IPS-18c (cell line): Measurements from ENCODE around the gene XYLT1.
"Not testable (repeated sequence)": the region's sequence is repeated elsewhere in the genome, so short reads cannot be mapped to it uniquely, and the experiment has no call there.

Experiments
- H3K4me3 ChIP-seq: 2 replicates; pipeline ENCODE4 v1.7.0; 2013; ENCODE audit warnings: low read depth, mild to moderate bottlenecking, low read length, moderate library complexity; ENCODE audit not compliant: insufficient read depth
- H3K9me3 ChIP-seq: one replicate; pipeline ENCODE4 v1.6.1; 2013; ENCODE audit warnings: mild to moderate bottlenecking, low read length, moderate library complexity; ENCODE audit not compliant: control insufficient read depth, insufficient read depth

The XYLT1 gene

GRCh38 chr16:17496891-17497290, 26.1 kb upstream of the XYLT1 start:
- Histone ChIP-seq H3K4me3 (no peak overlapping the region), H3K9me3 (no peaks in the 10 kb centered on the region)

- no peaks in the 10 kb centered on the region for H3K9me3 ChIP-seq
- no peak overlapping the region for H3K4me3 ChIP-seq
These were observed 22.3 kb upstream of the XYLT1 start for GRCh38 chr16:17493012-17493411.

- no peak overlapping the region for H3K4me3 ChIP-seq
These were observed 20.4 kb upstream of the XYLT1 start for GRCh38 chr16:17491140-17491662.

GRCh38 chr16:17488506-17488905, 17.7 kb upstream of the XYLT1 start:
- H3K9me3 ChIP-seq: peaks cover 2% of the 10 kb centered on the region
- no peak overlapping the region for H3K4me3 ChIP-seq

More at GRCh38 chr16:17491140-17491662, 20.4 kb upstream of the XYLT1 start:
- H3K9me3 ChIP-seq: no peaks in the 10 kb centered on the region

- H3K4me3 ChIP-seq: no peak overlapping the region
- peaks cover 2% of the 10 kb centered on the region for H3K9me3 ChIP-seq
These were observed 12.6 kb upstream of the XYLT1 start for GRCh38 chr16:17483351-17483750.

GRCh38 chr16:17482341-17482740, 11.6 kb upstream of the XYLT1 start:
- H3K9me3 ChIP-seq: not testable (repeated sequence)

GRCh38 chr16:17481736-17482135, 11.0 kb upstream of the XYLT1 start:
- Histone ChIP-seq H3K9me3 (peaks cover 2% of the 10 kb centered on the region), H3K4me3 (no peak overlapping the region)

More at GRCh38 chr16:17482341-17482740, 11.6 kb upstream of the XYLT1 start:
- H3K4me3 ChIP-seq: not testable (repeated sequence)

- not testable (repeated sequence) for H3K4me3 ChIP-seq, H3K9me3 ChIP-seq
These were observed 6.4 kb upstream of the XYLT1 start for GRCh38 chr16:17477260-17477545.

- Histone ChIP-seq H3K4me3 (no peak overlapping the region), H3K9me3 (no peaks in the 10 kb centered on the region)
These were observed 5.9 kb upstream of the XYLT1 start for GRCh38 chr16:17476414-17477259.

GRCh38 chr16:17475104-17475503, 4.3 kb upstream of the XYLT1 start:
- Histone ChIP-seq H3K4me3 (no peak overlapping the region), H3K9me3 (peaks cover 2% of the 10 kb centered on the region)

GRCh38 chr16:17474572-17474971, 3.8 kb upstream of the XYLT1 start:
- H3K9me3 ChIP-seq: peaks cover 2% of the 10 kb centered on the region
- H3K4me3 ChIP-seq: no peak overlapping the region

- peaks cover 2% of the 10 kb centered on the region for H3K9me3 ChIP-seq
- H3K4me3 ChIP-seq: no peak overlapping the region
These were observed 3.3 kb upstream of the XYLT1 start for GRCh38 chr16:17474037-17474436.

GRCh38 chr16:17471719-17472461, 1.1 kb upstream of the XYLT1 start:
- peaks cover 2% of the 10 kb centered on the region for H3K9me3 ChIP-seq
- no peak overlapping the region for H3K4me3 ChIP-seq

GRCh38 chr16:17470182-17470907, 415 bp downstream of the XYLT1 start:
- H3K4me3 ChIP-seq: peak overlapping the region; percentile 75
- peaks cover 2% of the 10 kb centered on the region for H3K9me3 ChIP-seq

- Histone ChIP-seq H3K4me3 (peak overlapping the region; percentile 75), H3K9me3 (peaks cover 2% of the 10 kb centered on the region)
These were observed 999 bp downstream of the XYLT1 start for GRCh38 chr16:17469741-17470181.

GRCh38 chr16:17469011-17469740, 1.6 kb downstream of the XYLT1 start:
- Histone ChIP-seq H3K4me3 (peak overlapping the region; percentile 75), H3K9me3 (peaks cover 2% of the 10 kb centered on the region)

GRCh38 chr16:17468611-17469010, 2.1 kb downstream of the XYLT1 start:
- peak overlapping the region; percentile 75 for H3K4me3 ChIP-seq
- H3K9me3 ChIP-seq: peaks cover 2% of the 10 kb centered on the region
